HG02588 (cell line): ENCODE results near the gene IDH3A.

Experiments
- ATAC-seq: cut with Tn5 transposase; IDR thresholded peaks from one replicate; pipeline ENCODE4 v1.9.1; 2021; ENCODE audit warnings: mild to moderate bottlenecking, moderate library complexity; ENCODE audit not compliant: unreplicated experiment

Gene IDH3A

DNA sequence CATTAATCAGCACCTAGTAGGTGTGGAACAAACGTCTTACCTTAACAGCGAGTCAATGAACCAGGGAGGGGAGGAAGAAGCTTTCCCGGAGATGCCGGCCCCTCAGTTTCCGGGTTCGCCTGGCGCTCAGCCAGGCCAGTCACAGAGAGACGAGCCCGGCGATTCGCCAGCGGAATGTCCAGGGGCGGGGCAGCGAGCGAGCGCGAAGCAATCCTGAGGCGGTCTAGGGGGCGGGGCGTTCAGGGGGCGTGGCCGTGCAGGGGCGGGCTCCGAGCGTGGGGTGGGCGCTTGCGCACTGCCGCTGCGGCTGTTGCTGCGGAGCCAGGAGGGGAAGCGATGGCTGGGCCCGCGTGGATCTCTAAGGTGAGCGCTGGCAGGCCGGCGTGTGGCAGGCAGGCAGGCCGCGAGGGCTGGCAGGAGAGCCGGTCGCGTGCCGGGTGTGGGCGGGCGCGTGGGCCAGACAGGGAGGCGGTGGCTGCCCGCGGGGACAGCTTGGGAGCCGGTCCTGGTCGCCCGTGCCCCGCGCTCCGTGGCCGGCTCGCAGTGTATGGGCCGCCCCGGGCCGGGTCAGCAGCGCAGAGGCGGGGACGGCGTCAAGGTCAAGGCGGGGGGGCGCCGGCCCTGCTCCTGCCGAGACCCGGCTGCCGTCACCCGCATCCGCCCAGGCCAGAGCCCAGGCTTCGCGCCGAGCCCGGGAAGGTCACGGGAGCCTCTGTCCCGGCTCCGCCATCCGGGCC is at the start of gene IDH3A:
Gene IDH3A, plus strand, starts transcription at position 295 of the 737 bp plus-strand sequence. Its CDS starts 42 bp downstream, at position 337.
- peak; percentile 75 for ATAC-seq

DNA sequence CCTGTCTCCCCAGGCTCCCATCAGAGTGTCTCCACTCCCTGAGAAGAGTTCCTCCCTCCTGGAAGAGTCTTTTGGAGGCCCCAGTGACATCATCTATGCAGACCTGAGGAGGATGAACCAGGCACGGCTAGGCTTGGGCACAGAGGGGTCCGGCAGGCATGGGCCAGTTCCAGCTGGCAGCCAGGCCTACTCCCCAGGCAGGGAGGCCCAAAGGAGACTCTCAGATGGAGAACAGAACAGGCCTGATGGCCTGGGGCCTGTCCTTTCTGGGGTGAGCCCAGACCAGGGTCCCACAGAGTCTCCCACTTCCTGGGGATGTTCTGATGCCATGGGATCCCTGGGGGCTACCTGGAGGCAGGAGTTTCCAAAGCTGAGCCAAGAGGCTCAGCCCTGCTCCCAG is 48.3 kb upstream of the IDH3A start:
- ATAC-seq: no peak

- ATAC-seq: no peak
Observed at GRCh38 chr15:78101423-78102105, 47.6 kb upstream of the IDH3A start.

DNA sequence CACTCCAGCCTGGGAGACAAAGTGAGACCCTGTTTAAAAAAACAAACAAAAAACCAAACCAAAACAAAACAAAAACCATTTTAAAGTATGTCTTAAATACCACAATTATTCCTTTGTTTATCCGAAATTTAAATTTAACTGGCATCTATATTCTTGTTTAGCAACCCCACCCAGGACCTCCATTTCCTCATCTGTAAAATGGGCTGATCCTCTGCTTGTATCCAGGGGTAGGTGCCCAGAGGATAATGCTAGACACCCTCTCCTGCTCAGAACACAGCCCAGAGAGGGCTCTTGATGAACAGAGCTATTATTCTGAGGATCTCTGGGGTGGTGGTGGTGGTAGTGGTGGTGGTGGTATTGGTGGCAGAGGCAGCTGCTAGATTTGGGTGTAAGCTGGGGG is 47.0 kb upstream of the IDH3A start:
- no peak for ATAC-seq

DNA sequence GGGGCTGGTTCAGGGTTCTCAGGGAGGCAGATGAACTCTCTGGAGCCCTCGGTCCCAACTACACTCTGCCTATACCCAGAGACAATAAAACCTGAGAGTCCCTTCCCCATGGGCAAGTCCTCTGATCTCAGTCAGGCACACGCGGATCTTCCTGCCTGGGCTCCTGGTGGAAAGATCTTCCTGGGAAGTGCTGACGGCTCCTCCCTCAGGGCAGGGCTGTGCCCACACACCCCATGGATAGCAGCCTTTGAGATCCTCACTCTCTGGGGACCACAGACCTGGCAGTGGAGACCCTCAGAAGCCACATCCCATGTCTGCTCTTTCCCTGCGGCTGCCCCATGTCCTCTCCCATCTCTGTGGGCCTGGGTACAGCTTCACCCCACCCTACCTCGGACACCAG is 46.4 kb upstream of the IDH3A start:
- no peak for ATAC-seq

DNA sequence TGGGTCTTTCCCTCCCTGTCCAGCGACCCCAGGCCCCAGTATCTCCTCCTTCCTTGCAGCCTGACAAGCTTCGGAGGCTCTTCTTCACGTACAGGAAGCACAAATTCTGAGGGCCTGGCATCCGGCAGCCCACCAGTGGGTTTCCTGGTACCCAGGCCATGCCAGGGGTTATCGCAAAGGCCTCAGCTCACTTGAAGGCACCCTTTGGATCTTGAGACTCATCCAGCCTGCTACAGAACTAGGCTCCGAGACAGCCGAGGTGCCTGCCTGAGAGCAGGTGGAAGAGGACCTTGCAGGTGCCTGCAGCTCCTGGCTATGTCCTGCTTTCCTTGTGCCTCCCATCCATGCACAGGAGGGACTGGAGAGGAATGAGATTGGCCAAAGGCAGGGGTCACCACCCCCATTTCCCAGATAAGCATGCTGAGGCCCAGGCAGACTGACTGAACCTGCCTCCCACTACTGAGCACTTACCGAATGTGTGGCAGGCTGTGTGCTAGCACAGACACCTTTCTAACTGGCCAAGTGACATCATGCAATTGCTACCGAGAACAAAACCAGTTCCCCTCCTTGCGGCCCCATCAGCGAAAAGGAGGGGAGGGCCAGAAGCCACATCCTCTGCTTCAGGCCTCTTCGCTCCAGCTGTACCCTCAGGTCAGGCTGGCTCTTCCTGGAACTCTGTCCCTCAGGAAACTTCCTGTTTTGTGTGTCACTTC is 45.6 kb upstream of the IDH3A start:
- ATAC-seq: peak; percentile 58

GRCh38 chr15:78104119-78104479 is 45.1 kb upstream of the IDH3A start:
- ATAC-seq: no peak

DNA sequence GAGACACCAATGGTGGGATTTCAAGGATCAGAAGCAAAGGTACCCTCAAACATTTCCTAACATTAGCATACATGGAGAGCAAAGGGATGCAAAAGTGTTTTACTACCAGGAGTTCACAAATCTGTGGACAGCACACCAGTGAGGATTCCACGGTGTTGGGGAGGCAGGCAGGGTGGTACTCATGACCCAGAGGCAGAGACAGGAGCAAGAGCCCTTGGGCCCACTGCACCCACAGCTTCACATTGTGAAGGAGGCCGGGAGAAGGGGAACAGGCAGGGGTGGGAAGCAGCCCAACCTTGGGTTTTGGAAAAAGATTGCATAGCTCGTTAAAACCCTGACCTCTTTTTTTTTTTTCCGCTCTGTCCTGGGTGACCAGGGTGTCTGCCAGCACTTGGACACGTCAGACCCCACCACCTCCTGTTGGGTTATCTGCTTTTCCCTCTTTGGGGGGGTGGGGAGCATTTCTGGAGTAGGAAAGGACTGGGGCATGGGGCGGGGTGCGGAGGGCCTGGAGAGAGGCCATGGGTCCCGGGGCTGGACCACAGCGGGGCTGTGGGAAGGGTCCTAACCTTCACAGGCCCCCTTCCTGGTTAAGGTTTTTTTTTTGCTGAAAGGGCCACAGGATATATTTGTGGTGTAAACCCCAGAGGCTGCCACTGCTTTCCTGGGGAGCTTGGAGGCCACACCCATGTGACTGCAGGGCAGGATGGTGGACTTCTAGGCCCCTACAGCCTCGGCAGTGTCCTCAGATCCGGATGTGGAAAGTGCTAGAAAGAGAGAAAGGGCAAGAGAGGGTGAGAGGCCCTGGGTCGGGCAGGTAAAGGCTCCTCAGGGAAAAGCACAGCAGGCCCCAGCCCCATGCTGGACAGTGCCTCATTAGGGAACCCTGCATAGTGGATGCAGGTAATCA is 44.3 kb upstream of the IDH3A start:
- no peak for ATAC-seq

- ATAC-seq: no peak
Observed at GRCh38 chr15:78105476-78106241, 43.5 kb upstream of the IDH3A start.

- ATAC-seq: no peak
Observed at GRCh38 chr15:78107471-78107870, 41.7 kb upstream of the IDH3A start.

DNA sequence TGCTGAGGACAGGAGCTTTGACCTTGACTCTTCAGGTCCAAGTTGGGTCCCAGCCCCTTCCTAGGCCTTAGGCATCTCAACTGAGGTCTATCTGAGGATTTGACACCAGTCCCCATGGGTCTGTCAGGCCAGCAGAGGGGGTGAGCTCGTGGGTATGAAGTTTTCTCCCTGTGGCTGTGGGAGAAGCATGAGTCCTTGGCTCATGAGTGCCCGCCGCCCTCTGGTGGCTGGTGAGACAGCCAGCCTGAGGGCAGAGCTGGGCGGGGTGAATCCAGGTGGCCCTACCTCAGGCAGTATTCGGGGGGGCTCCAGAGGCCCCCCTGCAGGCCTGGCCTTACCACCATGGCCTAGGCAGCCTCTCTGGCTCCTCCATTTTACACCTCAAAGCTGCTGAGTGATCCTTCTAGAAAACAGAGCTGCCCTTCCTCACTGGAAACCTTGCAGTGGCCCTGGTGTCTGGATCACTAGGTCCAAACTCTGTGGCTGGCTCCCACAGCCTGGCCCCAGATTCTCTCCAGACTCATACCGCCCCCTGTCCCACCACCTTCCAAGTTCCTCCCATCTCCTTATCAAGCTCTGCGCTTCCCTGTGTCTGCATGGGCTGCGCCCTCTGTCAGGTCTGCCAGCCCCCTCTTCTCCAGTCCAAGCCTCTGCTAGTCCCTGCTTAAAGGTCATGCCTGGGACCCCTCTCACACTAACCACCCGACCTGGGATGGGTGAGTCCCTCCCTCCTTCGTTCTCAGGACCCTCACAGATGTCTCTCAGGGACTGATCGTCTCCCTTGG is 40.7 kb upstream of the IDH3A start:
- no peak for ATAC-seq

GRCh38 chr15:78109156-78109555 is 40.0 kb upstream of the IDH3A start:
- ATAC-seq: no peak

DNA sequence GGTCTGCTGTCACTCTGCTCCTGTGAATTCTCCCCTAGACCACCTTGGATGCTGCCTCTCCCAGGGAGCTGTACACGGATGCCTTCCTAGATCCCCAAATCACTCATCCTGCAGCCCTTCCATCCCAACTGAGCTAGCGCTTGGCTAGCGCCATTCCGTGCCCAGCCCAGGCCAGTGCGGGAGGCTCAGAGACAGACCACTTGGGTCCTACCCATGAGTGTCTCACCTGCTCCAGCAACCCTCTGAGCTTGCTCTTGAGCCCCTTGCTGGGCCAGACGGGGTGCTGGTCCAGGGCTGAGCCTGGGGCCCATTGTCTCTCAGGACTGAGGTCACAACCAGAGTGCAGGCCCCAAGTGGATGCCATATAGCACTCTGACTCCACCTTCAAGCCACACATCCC is 39.1 kb upstream of the IDH3A start:
- ATAC-seq: no peak

- ATAC-seq: no peak
Observed at GRCh38 chr15:78110916-78111475, 38.2 kb upstream of the IDH3A start.

GRCh38 chr15:78111788-78112187 is 37.4 kb upstream of the IDH3A start:
- no peak for ATAC-seq

DNA sequence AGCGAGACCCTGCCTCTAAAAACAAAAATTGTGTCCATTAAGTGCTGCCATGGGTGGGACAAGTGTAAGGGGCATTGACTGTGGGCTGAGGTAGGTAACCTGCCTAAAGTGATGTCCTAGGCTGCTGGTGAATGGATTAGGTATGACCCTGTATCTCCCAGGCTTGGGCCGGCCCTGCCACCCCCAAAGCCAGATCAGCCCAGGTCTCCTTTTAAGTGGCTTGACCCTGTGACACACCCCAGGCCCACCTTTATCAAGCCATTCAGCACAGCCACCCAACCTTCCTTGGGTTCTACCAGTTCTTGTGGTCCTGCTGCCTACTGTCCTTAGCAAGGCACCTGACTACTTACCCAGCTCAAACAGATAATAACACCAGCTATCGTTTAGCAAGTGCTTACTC is 36.6 kb upstream of the IDH3A start:
- no peak for ATAC-seq

DNA sequence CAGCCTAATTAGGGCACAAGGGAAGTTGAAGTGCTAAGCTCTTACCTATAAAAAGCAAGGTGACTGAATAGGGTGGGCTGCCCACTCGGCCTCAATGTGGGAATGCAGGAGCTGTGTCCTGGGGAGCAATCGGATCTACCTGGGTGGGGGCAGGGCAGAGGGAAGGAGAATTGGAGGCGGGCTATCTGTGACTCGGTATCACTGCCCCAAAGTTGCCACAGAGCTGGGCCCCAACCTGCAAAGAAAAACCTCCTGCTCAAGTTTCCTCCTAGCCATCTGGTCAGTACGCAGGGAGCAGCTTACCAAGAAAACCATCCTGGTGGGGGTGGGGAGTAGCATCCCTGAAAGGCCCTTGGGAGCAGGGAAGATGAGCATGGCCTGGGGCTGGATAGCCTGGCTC is 28.6 kb upstream of the IDH3A start:
- ATAC-seq: no peak

GRCh38 chr15:78125267-78125666 is 23.9 kb upstream of the IDH3A start:
- ATAC-seq: no peak

DNA sequence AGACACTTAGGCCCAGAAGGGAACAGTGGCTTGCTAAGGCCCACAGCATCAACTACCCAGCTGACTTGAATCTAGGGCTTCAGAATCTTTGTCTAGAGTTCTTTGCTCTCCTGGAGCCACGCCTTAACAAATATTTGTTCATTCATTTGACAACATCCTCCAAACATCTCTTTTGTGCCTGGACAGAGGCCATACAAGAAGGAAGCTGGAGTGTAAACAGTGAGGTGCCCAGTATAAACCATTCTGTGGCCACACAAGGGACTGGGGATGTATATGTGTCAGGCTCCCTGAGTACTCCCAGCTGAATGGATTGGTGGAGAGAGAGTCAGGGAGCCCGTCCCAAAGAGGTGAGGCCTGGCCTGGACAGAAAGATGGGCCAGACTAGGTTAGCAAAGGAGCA is 21.3 kb upstream of the IDH3A start:
- no peak for ATAC-seq
